ENCODE data around the gene FHIT. TPM values are rescaled to one million over a fixed set of nuclear protein-coding genes. Genes with fewer than 3 reads are reported as not detected.
A peak's percentile ranks its signal among the peaks of the same experiment; 100 is the strongest.

Gene FHIT
- total RNA-seq, 4 donors from 2014 or later, result 4.6 to 6.1 (median 5.7) TPM

DNA sequence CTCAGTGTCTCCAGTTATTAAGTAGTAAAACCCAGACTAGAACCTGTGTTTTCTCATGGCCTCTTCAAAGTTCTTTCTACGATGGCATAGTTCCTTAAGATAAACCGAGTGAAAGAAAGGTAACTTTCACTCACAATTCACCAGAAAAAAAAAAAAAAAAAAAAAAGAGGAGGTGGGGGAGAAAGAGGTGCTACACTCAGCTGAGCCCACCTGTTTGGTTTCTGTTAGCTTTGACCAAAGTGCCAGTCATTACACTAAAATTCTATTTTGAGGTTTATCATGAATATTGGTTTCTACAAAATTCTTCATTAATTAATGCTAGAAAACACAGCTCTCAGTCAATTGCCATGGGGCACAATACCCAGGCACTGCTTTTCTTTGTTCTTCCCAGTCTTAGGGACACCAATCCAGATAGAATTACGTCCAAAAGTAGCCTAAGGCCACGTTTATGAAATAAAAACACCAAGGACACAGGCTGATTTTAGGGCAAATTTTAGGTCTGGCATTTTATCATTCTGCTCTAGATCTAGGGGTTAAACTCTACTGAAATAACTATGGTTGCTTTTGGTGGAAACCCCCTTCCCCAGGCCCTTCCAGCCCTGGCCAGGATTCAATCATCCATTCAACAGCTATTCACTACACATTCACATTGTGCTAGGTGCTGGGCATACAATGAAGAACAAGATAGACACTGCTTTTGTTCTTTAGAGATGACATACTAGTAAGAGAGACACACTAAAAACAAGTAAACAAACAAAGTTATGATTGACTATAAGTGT, 1097.8 kb downstream of the FHIT start:
- TF ChIP-seq POLR2AphosphoS5 (IDR thresholded peaks at IDR 0.05), result no peak
- no peak for TF ChIP-seq EP300 (IDR thresholded peaks at IDR 0.05)
- no peak for TF ChIP-seq POLR2A (IDR thresholded peaks at IDR 0.05; ENCODE audit: low read depth)
- TF ChIP-seq, protein P1, sequence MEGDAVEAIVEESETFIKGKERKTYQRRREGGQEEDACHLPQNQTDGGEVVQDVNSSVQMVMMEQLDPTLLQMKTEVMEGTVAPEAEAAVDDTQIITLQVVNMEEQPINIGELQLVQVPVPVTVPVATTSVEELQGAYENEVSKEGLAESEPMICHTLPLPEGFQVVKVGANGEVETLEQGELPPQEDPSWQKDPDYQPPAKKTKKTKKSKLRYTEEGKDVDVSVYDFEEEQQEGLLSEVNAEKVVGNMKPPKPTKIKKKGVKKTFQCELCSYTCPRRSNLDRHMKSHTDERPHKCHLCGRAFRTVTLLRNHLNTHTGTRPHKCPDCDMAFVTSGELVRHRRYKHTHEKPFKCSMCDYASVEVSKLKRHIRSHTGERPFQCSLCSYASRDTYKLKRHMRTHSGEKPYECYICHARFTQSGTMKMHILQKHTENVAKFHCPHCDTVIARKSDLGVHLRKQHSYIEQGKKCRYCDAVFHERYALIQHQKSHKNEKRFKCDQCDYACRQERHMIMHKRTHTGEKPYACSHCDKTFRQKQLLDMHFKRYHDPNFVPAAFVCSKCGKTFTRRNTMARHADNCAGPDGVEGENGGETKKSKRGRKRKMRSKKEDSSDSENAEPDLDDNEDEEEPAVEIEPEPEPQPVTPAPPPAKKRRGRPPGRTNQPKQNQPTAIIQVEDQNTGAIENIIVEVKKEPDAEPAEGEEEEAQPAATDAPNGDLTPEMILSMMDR (IDR thresholded peaks at IDR 0.05), result no peak
- peak; percentile 42 for DNase-seq (ENCODE audit: extremely low spot score)
- H3K4me1 ChIP-seq, result no peaks in the 10 kb centered on the region
- H3K27ac ChIP-seq (replicated peaks in 1 of 4), result no peak overlapping the region
- no peaks in the 10 kb centered on the region for H3K36me3 ChIP-seq
- H3K9me3 ChIP-seq, result no peaks in the 10 kb centered on the region
- H3K4me3 ChIP-seq, result no peak overlapping the region
- WGBS, result 94% methylated on average over 4 of the region's 4 CpGs
- intact Hi-C loops (cut with DNase I), result no loop called here
- H3K27me3 ChIP-seq, result no peaks in the 10 kb centered on the region

DNA sequence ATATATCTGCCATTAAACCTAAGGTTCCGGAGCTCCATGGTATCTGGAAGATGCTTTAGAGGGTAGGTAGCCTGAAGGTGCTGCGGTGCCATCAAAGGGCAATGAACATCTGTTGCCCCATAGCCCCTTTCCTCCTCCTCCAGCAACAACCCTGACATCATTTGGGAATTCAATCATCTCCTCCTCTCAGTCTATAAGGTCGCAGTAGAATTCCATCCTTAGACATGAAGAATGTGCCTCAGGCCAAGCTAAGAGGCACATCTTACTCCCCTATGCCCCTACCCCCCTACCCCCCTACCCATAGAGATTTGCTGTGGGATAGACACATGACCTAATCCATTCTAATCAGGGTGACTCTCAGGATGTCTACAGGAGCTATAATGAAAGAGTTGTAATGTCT, 1101.8 kb downstream of the FHIT start:
- Histone ChIP-seq H3K9me3 (no peaks in the 10 kb centered on the region), H3K27me3 (no peaks in the 10 kb centered on the region), H3K4me3 (no peak overlapping the region), H3K27ac (replicated peaks in 1 of 4) (no peak overlapping the region), H3K4me1 (no peaks in the 10 kb centered on the region), H3K36me3 (no peaks in the 10 kb centered on the region)
- intact Hi-C loops (cut with DNase I), result no loop called here
- TF ChIP-seq POLR2A (IDR thresholded peaks at IDR 0.05; ENCODE audit: low read depth) (no peak), EP300 (IDR thresholded peaks at IDR 0.05) (no peak), POLR2AphosphoS5 (IDR thresholded peaks at IDR 0.05) (no peak)
- TF ChIP-seq, protein P1 (IDR thresholded peaks at IDR 0.05), result no peak
- no peak for DNase-seq (ENCODE audit: extremely low spot score)
- WGBS, result 94% methylated on average over 3 of the region's 3 CpGs

DNA sequence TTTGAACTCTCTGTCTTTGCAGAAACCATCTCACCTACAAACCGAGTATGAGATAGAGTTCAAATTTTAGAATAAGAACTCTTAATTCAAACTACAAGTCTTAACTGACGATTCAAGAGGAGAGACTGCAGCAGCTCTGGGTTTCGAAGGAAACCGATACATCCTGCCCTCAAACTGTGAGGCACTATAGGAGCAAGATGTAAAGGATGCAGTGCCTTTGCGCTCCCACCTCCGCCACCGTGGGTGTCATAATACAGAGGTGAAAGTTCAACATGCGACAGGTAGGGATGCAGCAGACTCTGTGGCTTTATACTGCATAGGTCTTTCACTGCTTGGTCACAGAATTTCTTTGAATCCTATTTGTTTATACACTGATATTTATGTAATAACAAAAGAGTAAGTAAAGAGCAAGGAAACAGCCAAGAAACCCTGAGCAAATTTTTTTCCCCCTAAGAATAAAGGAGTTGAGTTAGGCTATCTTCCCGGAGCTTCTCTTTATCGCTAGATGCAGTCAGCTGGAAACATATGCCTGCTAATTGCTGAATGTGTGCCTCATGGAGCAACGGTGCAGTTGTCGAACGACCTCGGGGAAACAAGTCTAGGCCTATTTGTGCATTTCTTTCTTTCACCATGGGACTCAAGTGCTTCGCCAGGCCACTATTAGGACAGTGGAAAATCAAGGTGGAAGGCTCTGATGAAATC, 1103.9 kb downstream of the FHIT start:
- Histone ChIP-seq H3K9me3 (no peaks in the 10 kb centered on the region), H3K36me3 (no peaks in the 10 kb centered on the region), H3K4me3 (no peak overlapping the region), H3K27me3 (no peaks in the 10 kb centered on the region), H3K4me1 (no peaks in the 10 kb centered on the region), H3K27ac (replicated peaks in 1 of 4) (no peak overlapping the region)
- DNase-seq (ENCODE audit: extremely low spot score), result no peak
- WGBS, result 88% methylated on average over 15 of the region's 15 CpGs
- intact Hi-C loops (cut with DNase I), result no loop called here
- TF ChIP-seq, protein P1 (IDR thresholded peaks at IDR 0.05), result no peak
- no peak for TF ChIP-seq EP300 (IDR thresholded peaks at IDR 0.05)
- TF ChIP-seq POLR2AphosphoS5 (IDR thresholded peaks at IDR 0.05), result no peak
- TF ChIP-seq POLR2A (IDR thresholded peaks at IDR 0.05; ENCODE audit: low read depth), result no peak

DNA sequence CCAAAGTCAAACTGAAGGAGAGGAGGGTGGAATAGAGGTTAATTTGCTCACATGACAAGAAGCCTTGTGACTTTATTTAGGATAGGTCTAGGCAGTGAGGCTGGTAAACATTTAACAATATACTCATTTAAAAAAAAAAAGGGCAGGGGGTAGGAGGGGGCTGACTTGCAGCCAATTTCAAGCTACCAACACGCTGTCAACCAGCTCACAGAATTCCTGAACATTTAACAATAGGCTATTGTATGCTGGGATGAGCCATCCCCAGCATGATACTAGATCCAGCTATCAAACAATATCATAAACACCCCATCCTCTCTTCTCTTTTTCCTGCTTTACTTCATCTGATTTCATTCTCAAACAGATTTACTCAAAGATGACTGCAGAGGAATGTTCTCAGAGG, 1105.1 kb downstream of the FHIT start:
- H3K4me1 ChIP-seq, result no peaks in the 10 kb centered on the region
- no peaks in the 10 kb centered on the region for H3K27me3 ChIP-seq
- H3K9me3 ChIP-seq, result no peaks in the 10 kb centered on the region
- H3K36me3 ChIP-seq, result no peaks in the 10 kb centered on the region
- intact Hi-C loops (cut with DNase I), result no loop called here
- H3K4me3 ChIP-seq, result no peak overlapping the region
- no peak overlapping the region for H3K27ac ChIP-seq (replicated peaks in 1 of 4)
- no peak for TF ChIP-seq POLR2A (IDR thresholded peaks at IDR 0.05; ENCODE audit: low read depth)
- TF ChIP-seq POLR2AphosphoS5 (IDR thresholded peaks at IDR 0.05), result no peak
- TF ChIP-seq, protein P1 (IDR thresholded peaks at IDR 0.05), result no peak
- no peak for TF ChIP-seq EP300 (IDR thresholded peaks at IDR 0.05)
- DNase-seq (ENCODE audit: extremely low spot score), result no peak
- WGBS, result 35% methylated on average over 1 of the region's 1 CpG

Measured in esophagus muscularis mucosa (tissue), 4 donors.